AG09309 (cell line): ENCODE results near the gene FYN.

Experiments
- DNase-seq: peaks from one replicate; pipeline ENCODE4 v3.0.0-alpha.2; 2010; ENCODE audit warnings: low read depth
- H3K4me3 ChIP-seq: 2 replicates; pipeline ENCODE4 v1.5.1; 2011; ENCODE audit warnings: mild to moderate bottlenecking, low read depth, low read length, moderate library complexity; ENCODE audit not compliant: control insufficient read depth
- CTCF ChIP-seq: IDR thresholded peaks from 2 replicates; pipeline ENCODE4 v1.5.1; 2011; ENCODE audit warnings: mild to moderate bottlenecking, low read depth, low read length, inconsistent platforms; ENCODE audit not compliant: insufficient read depth, control insufficient read depth; ENCODE audit errors: missing control alignments

FYN gene

DNA sequence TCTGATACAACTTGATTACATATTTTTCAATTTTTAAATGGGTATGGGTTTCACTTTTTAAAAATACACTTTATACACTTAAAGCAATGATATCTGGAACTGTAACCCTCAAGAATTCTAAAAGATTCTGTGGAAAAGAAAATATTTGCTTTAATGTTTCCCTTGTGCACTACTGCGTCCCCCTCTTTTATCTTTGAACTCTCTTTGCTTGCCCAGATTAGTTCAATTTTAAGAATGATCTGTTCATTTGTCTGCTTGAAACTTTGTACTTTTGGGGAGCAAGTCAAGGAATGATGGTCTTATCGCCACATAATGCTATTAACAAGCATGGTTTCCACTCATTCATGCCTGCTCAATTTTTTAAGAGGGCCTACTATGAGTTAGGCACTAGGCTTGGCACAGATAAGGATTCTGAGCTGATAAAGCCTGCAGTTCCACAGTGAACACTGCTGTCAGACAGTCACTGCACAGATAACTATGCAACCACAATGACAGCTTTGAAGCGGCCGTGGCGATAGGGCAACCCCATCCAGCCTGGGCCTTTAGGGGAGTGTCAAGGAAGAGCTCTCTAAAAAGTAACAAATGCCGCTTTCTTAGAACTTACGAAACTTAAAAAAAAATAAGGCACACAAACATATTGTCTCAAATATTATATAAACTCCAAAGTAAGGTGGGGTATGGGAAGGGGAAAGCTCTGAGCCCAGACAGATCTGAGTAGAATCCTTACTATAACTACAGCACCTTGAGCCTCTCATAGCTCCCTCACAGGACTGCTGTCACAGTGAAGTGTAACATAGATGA is 29.7 kb downstream of the FYN start:
- no peak overlapping the region for H3K4me3 ChIP-seq
- TF ChIP-seq CTCF: no peak
- DNase-seq: no peak

- DNase-seq: no peak
- TF ChIP-seq CTCF: no peak
- no peak overlapping the region for H3K4me3 ChIP-seq
Measured at GRCh38 chr6:111842891-111843290, 30.4 kb downstream of the FYN start.

- no peak for TF ChIP-seq CTCF
- no peak for DNase-seq
- H3K4me3 ChIP-seq: no peak overlapping the region
Measured at GRCh38 chr6:111842271-111842822, 30.9 kb downstream of the FYN start.

DNA sequence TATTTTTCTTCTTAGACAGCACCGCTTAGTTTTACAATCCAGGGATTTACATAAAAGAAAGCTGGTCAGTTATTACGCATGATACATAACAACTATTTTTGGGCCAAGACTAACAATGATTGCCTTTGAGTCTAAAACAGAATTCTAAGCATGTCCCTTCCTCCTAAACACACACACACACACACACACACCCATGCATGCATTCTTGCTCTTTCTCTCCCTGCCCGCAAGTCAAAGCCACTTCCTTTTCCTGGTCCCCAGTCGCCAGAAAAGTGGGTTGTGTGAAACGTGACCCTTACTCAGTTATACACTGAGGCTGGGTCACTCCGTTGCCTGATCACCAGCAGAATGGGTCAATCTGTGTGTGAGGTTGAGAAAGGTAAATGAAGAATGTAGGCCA is 31.4 kb downstream of the FYN start:
- no peak overlapping the region for H3K4me3 ChIP-seq
- TF ChIP-seq CTCF: no peak
- no peak for DNase-seq

- TF ChIP-seq CTCF: no peak
Measured at GRCh38 chr6:111840803-111841202, 32.4 kb downstream of the FYN start.

DNA sequence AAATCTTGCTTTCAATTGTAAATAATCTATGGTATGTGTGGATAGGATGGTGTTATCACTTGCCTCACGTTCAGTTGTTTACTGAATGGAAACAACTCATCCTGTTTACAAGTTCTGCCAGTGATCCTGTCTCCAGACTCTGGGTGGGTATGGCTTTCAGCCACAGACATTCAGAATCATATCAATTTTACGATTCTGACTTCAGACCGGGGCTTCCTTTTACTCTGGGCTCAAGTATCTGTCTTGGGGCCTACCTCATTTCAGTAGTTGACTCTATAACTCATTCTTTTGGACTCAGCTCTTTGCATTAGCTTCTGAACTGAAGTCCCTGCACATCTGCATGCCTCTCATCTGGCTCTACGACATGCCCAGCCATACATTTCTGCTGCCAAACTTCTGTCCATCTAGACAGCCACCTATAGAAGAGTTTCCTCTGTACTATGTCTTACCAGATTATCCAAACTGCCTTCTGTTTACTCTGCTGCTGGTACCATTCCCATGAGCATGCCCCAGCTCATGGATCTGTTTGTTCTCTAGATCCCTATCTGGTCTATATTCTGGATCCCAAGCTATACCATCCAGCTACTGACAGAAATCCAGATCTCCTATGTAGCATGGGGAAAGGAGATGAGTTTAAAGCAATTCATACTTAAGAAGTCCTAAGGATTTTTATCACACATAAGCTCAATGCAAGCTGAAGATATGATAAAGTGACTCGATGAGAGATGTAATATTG is 34.3 kb downstream of the FYN start:
- no peak overlapping the region for H3K4me3 ChIP-seq
- no peak for DNase-seq
- TF ChIP-seq CTCF: no peak

More at GRCh38 chr6:111840803-111841202, 32.4 kb downstream of the FYN start:
- DNase-seq: no peak
- no peak overlapping the region for H3K4me3 ChIP-seq
